H1 (cell line): ENCODE measurements around the gene DPYD.

Experiments
- E2F6 ChIP-seq: IDR thresholded peaks from 2 replicates; pipeline ENCODE4 v1.6.1; 2012; ENCODE audit warnings: inconsistent platforms
- EP300 ChIP-seq, 2 experiments: IDR thresholded peaks; 1 replicate in 1 of 2; 2 replicates in 1 of 2; pipeline ENCODE4 v1.6.1; 2011 to 2012; ENCODE audit warnings: low read depth in 2 of 2, low read length in 2 of 2, mild to moderate bottlenecking in 2 of 2, borderline replicate concordance in 1 of 2, inconsistent platforms in 1 of 2, moderate library complexity in 1 of 2
- JUN ChIP-seq: IDR thresholded peaks from 2 replicates; pipeline ENCODE4 v1.6.1; 2011; ENCODE audit warnings: low read depth, mild to moderate bottlenecking, improper control_type of control experiment, low read length
- RAD21 ChIP-seq, 2 experiments: IDR thresholded peaks in 1 of 2; conservative IDR thresholded peaks in 1 of 2; 2 replicates each; pipeline ENCODE4 v1.6.1; 2011; ENCODE audit warnings: low read depth in 2 of 2, low read length in 2 of 2, improper control_type of control experiment in 1 of 2, inconsistent platforms in 1 of 2, mild to moderate bottlenecking in 1 of 2, moderate library complexity in 1 of 2

DNA sequence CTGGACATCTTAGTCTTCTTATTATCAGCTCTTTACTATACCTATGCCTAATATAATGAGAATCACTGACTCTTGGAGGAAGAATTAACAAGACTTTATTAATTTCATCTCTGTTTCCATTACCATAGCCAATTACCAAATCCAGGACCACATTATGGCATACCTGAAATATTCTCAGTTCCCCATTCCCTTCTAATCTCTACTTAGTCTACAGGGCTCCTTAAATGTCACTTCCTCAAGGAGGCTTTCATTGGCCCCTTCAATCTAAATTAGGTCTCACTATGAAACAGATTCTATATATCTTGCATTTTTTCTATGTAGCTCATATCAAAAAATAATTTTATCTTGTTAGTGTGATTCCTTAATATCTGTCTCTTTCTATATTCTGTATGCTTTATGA is 828.0 kb downstream of the DPYD start:
- TF ChIP-seq E2F6 (no peak), RAD21 (IDR thresholded peaks at IDR 0.05 in 1 of 2, conservative IDR thresholded peaks at IDR 0.05 in 1 of 2; ENCODE audit: low read depth in 2 of 2, low read length in 2 of 2) (no peak), EP300 (IDR thresholded peaks at IDR 0.05; ENCODE audit: borderline replicate concordance in 1 of 2, low read depth in 2 of 2, low read length in 2 of 2) (no peak), JUN (no peak)
